Gastroesophageal sphincter (tissue), 3 donors: ENCODE data around the gene AUTS2.

Source experiments
- POLR2A ChIP-seq, 2 donors: fragments of 450-650 bp; IDR thresholded peaks; one replicate each; pipeline ENCODE4 v1.6.1; 2017; ENCODE audit warnings: antibody characterized with exemption in 2 of 2, mild to moderate bottlenecking in 2 of 2, moderate library complexity in 1 of 2
- TF ChIP-seq, protein P1 (sequence below), 4 experiments: fragments of 200-600 bp in 2 of 4; fragments of 450-650 bp in 2 of 4; sonication (generic) in 1 of 4; IDR thresholded peaks; one replicate each; pipeline ENCODE4 v1.5.1; 2017 to 2019; ENCODE audit warnings: antibody characterized with exemption in 4 of 4, mild to moderate bottlenecking in 2 of 4, moderate library complexity in 2 of 4

- TF ChIP-seq, protein P1, sequence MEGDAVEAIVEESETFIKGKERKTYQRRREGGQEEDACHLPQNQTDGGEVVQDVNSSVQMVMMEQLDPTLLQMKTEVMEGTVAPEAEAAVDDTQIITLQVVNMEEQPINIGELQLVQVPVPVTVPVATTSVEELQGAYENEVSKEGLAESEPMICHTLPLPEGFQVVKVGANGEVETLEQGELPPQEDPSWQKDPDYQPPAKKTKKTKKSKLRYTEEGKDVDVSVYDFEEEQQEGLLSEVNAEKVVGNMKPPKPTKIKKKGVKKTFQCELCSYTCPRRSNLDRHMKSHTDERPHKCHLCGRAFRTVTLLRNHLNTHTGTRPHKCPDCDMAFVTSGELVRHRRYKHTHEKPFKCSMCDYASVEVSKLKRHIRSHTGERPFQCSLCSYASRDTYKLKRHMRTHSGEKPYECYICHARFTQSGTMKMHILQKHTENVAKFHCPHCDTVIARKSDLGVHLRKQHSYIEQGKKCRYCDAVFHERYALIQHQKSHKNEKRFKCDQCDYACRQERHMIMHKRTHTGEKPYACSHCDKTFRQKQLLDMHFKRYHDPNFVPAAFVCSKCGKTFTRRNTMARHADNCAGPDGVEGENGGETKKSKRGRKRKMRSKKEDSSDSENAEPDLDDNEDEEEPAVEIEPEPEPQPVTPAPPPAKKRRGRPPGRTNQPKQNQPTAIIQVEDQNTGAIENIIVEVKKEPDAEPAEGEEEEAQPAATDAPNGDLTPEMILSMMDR (IDR thresholded peaks at IDR 0.05) = no peak
- no peak for TF ChIP-seq POLR2A (IDR thresholded peaks at IDR 0.05)
Measured at GRCh38 chr7:69619635-69620034, 21.4 kb downstream of the AUTS2 start.
